ENCODE data around the gene LYRM4. TPM values are rescaled to one million over a fixed set of nuclear protein-coding genes. Genes with fewer than 3 reads are reported as not detected.
A peak's percentile ranks its signal among the peaks of the same experiment; 100 is the strongest.

The LYRM4 gene
- total RNA-seq, 1 donor: 16.6 TPM

- peaks cover 17% of the 10 kb centered on the region for H3K4me1 ChIP-seq (ENCODE audit: insufficient read depth, low read length)
These were observed 111.5 kb downstream of the LYRM4 start for GRCh38 chr6:5149159-5149704.

GRCh38 chr6:5146398-5146797 is 114.4 kb downstream of the LYRM4 start:
- no peaks in the 10 kb centered on the region for H3K36me3 ChIP-seq (ENCODE audit: insufficient read depth, low read length)
- DNase-seq (ENCODE audit: insufficient read length, low spot score, missing footprints): no peak
- peaks cover 3% of the 10 kb centered on the region for H3K4me1 ChIP-seq (ENCODE audit: insufficient read depth, low read length)
- H3K9me3 ChIP-seq (ENCODE audit: low read depth, low read length): no peaks in the 10 kb centered on the region
- H3K4me3 ChIP-seq (ENCODE audit: insufficient read depth, low read length): no peak overlapping the region
- H3K79me2 ChIP-seq (ENCODE audit: insufficient read depth, low read length): no peaks in the 10 kb centered on the region
- H3K27me3 ChIP-seq (ENCODE audit: insufficient read depth, low read length): no peaks in the 10 kb centered on the region
- no peak for TF ChIP-seq CTCF (IDR thresholded peaks at IDR 0.05; ENCODE audit: extremely low read depth, low read depth, low read length)
- no peak overlapping the region for H3K27ac ChIP-seq (ENCODE audit: low read depth, low read length)
- H2AFZ ChIP-seq (ENCODE audit: low read length): no peak overlapping the region
- H3K4me2 ChIP-seq (ENCODE audit: insufficient read depth, low read length): no peak overlapping the region
- H4K20me1 ChIP-seq (ENCODE audit: insufficient read depth, low read length): no peaks in the 10 kb centered on the region

More at GRCh38 chr6:5149159-5149704, 111.5 kb downstream of the LYRM4 start:
- TF ChIP-seq CTCF (IDR thresholded peaks at IDR 0.05; ENCODE audit: extremely low read depth, low read depth, low read length): no peak
- H3K79me2 ChIP-seq (ENCODE audit: insufficient read depth, low read length): no peaks in the 10 kb centered on the region
- H3K9me3 ChIP-seq (ENCODE audit: low read depth, low read length): no peaks in the 10 kb centered on the region
- H3K4me2 ChIP-seq (ENCODE audit: insufficient read depth, low read length): no peak overlapping the region
- no peaks in the 10 kb centered on the region for H4K20me1 ChIP-seq (ENCODE audit: insufficient read depth, low read length)
- no peaks in the 10 kb centered on the region for H3K27me3 ChIP-seq (ENCODE audit: insufficient read depth, low read length)
- H2AFZ ChIP-seq (ENCODE audit: low read length): no peak overlapping the region
- H3K4me3 ChIP-seq (ENCODE audit: insufficient read depth, low read length): no peak overlapping the region
- no peaks in the 10 kb centered on the region for H3K36me3 ChIP-seq (ENCODE audit: insufficient read depth, low read length)
- DNase-seq (ENCODE audit: insufficient read length, low spot score, missing footprints): no peak
- no peak overlapping the region for H3K27ac ChIP-seq (ENCODE audit: low read depth, low read length)

GRCh38 chr6:5143634-5144311 is 117.0 kb downstream of the LYRM4 start:
- H3K36me3 ChIP-seq (ENCODE audit: insufficient read depth, low read length): no peaks in the 10 kb centered on the region

More at GRCh38 chr6:5143634-5144311, 117.0 kb downstream of the LYRM4 start:
- DNase-seq (ENCODE audit: insufficient read length, low spot score, missing footprints): peak; percentile 92
- Histone ChIP-seq H3K27me3 (ENCODE audit: insufficient read depth, low read length) (no peaks in the 10 kb centered on the region), H3K4me1 (ENCODE audit: insufficient read depth, low read length) (no peaks in the 10 kb centered on the region), H2AFZ (ENCODE audit: low read length) (no peak overlapping the region), H3K9me3 (ENCODE audit: low read depth, low read length) (no peaks in the 10 kb centered on the region), H4K20me1 (ENCODE audit: insufficient read depth, low read length) (no peaks in the 10 kb centered on the region), H3K4me2 (ENCODE audit: insufficient read depth, low read length) (no peak overlapping the region), H3K79me2 (ENCODE audit: insufficient read depth, low read length) (no peaks in the 10 kb centered on the region), H3K4me3 (ENCODE audit: insufficient read depth, low read length) (no peak overlapping the region), H3K27ac (ENCODE audit: low read depth, low read length) (no peak overlapping the region)
- TF ChIP-seq CTCF (IDR thresholded peaks at IDR 0.05; ENCODE audit: extremely low read depth, low read depth, low read length): peak; percentile 96
